Activated naive CD8-positive, alpha-beta T cell (primary cell): ENCODE results near the gene KEAP1.

Source experiments
- H3K27ac Mint-ChIP-seq: one replicate; pipeline ENCODE4 v1.8.0; 2021; ENCODE audit warnings: mixed read lengths
- H3K27me3 Mint-ChIP-seq: one replicate; pipeline ENCODE4 v1.8.0; 2021; ENCODE audit warnings: mixed read lengths
- H3K36me3 Mint-ChIP-seq: one replicate; pipeline ENCODE4 v1.8.0; 2021; ENCODE audit warnings: mixed read lengths
- H3K4me1 Mint-ChIP-seq: one replicate; pipeline ENCODE4 v1.8.0; 2021; ENCODE audit warnings: low read depth, mixed read lengths
- H3K4me3 Mint-ChIP-seq: one replicate; pipeline ENCODE4 v1.8.0; 2021; ENCODE audit warnings: mild to moderate bottlenecking, mixed read lengths
- H3K9me3 Mint-ChIP-seq: one replicate; pipeline ENCODE4 v1.8.0; 2021; ENCODE audit warnings: low read depth, mixed read lengths

The KEAP1 gene

GRCh38 chr19:10452726-10453618, 50.2 kb downstream of the KEAP1 start:
- Mint-ChIP-seq H3K9me3 (no peaks in the 10 kb centered on the region), H3K4me1 (no peaks in the 10 kb centered on the region), H3K36me3 (no peaks in the 10 kb centered on the region), H3K4me3 (no peak overlapping the region), H3K27ac (no peak overlapping the region), H3K27me3 (peaks cover 6% of the 10 kb centered on the region)

GRCh38 chr19:10450853-10451609, 52.1 kb downstream of the KEAP1 start:
- no peaks in the 10 kb centered on the region for H3K36me3 Mint-ChIP-seq
- peaks cover 6% of the 10 kb centered on the region for H3K27me3 Mint-ChIP-seq
- H3K27ac Mint-ChIP-seq: no peak overlapping the region
- H3K9me3 Mint-ChIP-seq: no peaks in the 10 kb centered on the region
- H3K4me3 Mint-ChIP-seq: no peak overlapping the region
- no peaks in the 10 kb centered on the region for H3K4me1 Mint-ChIP-seq

GRCh38 chr19:10450191-10450852, 52.8 kb downstream of the KEAP1 start:
- Mint-ChIP-seq H3K4me1 (no peaks in the 10 kb centered on the region), H3K4me3 (no peak overlapping the region), H3K27ac (no peak overlapping the region), H3K27me3 (peaks cover 6% of the 10 kb centered on the region), H3K9me3 (no peaks in the 10 kb centered on the region), H3K36me3 (no peaks in the 10 kb centered on the region)

GRCh38 chr19:10449037-10449436, 54.1 kb downstream of the KEAP1 start:
- H3K27ac Mint-ChIP-seq: no peak overlapping the region

GRCh38 chr19:10442698-10443097, 60.5 kb downstream of the KEAP1 start:
- Mint-ChIP-seq H3K9me3 (no peaks in the 10 kb centered on the region), H3K27ac (no peak overlapping the region)

More at GRCh38 chr19:10449037-10449436, 54.1 kb downstream of the KEAP1 start:
- Mint-ChIP-seq H3K9me3 (no peaks in the 10 kb centered on the region), H3K27me3 (peaks cover 6% of the 10 kb centered on the region), H3K4me1 (no peaks in the 10 kb centered on the region), H3K4me3 (no peak overlapping the region), H3K36me3 (no peaks in the 10 kb centered on the region)

GRCh38 chr19:10439588-10439987, 63.6 kb downstream of the KEAP1 start:
- no peak overlapping the region for H3K27ac Mint-ChIP-seq
- H3K4me1 Mint-ChIP-seq: no peaks in the 10 kb centered on the region
- no peaks in the 10 kb centered on the region for H3K27me3 Mint-ChIP-seq
- no peaks in the 10 kb centered on the region for H3K36me3 Mint-ChIP-seq
- H3K9me3 Mint-ChIP-seq: no peaks in the 10 kb centered on the region
- H3K4me3 Mint-ChIP-seq: no peak overlapping the region

More at GRCh38 chr19:10442698-10443097, 60.5 kb downstream of the KEAP1 start:
- Mint-ChIP-seq H3K4me1 (no peaks in the 10 kb centered on the region), H3K36me3 (no peaks in the 10 kb centered on the region), H3K27me3 (no peaks in the 10 kb centered on the region), H3K4me3 (no peak overlapping the region)
